Middle frontal gyrus (tissue), 1 donor: Measurements from ENCODE around the gene BLZF1.
A peak's percentile ranks its signal among the peaks of the same experiment; 100 is the strongest.
"Not testable (repeated sequence)": the region's sequence is repeated elsewhere in the genome, so short reads cannot be mapped to it uniquely, and the experiment has no call there.

Experiments
- DNase-seq: peaks from one replicate; pipeline ENCODE4 v3.0.0-alpha.2; 2015; ENCODE audit warnings: low spot score; ENCODE audit errors: extremely low spot score

Gene BLZF1

GRCh38 chr1:169348383-169349036 is 19.5 kb upstream of the BLZF1 start:
- DNase-seq, result no peak

GRCh38 chr1:169360415-169360814 is 7.6 kb upstream of the BLZF1 start:
- no peak for DNase-seq

GRCh38 chr1:169361281-169361680 is 6.7 kb upstream of the BLZF1 start:
- no peak for DNase-seq

- DNase-seq, result no peak
These were observed 4.8 kb upstream of the BLZF1 start for GRCh38 chr1:169363046-169363730.

GRCh38 chr1:169364948-169365347 is 3.0 kb upstream of the BLZF1 start:
- DNase-seq, result no peak

GRCh38 chr1:169367096-169367685 is 804 bp upstream of the BLZF1 start:
- no peak for DNase-seq

DNA sequence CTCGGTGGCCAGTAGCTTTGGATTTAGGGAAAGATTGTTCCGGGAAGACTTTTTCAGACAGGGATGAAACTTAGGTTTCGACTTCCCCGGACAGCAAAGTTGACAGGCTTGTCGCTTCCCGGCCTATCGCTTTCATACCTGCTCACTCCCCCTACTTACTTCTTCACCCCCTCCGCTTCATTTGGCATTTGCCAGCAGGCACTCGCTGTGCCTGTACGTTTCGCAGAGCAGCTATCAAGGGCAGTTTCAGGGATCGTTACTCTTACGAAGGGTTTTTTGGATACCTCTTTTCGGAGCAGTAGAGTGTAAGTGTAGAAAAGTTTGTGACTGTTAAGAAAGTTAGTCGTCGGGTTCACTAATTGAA is 393 bp downstream of the BLZF1 start:
- DNase-seq, result no peak

- DNase-seq, result no peak
These were observed 3.4 kb downstream of the BLZF1 start for GRCh38 chr1:169371404-169371803.

DNA sequence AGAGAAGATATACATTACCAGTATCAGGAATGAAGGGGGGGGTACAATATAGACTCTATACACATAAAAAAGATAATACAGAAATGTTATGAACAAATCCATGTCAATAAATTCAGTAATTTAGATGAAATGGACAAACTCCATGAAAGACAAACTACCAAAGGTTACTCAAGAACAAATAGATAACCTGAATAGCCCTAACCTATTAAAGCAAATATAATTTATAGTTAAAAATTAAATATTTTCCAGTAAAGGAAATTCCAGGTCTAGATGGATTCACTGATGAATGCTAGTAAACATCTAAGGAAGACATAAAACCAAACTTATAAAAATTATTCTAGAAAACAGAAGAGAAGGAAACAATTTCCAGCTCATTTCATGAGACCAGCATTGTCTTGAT is 13.2 kb downstream of the BLZF1 start:
- DNase-seq, result no peak

GRCh38 chr1:169383449-169383848 is 15.5 kb downstream of the BLZF1 start:
- DNase-seq, result no peak

GRCh38 chr1:169387399-169387798 is 19.4 kb downstream of the BLZF1 start:
- no peak for DNase-seq

GRCh38 chr1:169390303-169390702 is 22.3 kb downstream of the BLZF1 start:
- DNase-seq, result no peak

GRCh38 chr1:169392406-169392805 is 24.4 kb downstream of the BLZF1 start:
- no peak for DNase-seq

- no peak for DNase-seq
These were observed 28.0 kb downstream of the BLZF1 start for GRCh38 chr1:169395955-169396354.

- DNase-seq, result not testable (repeated sequence)
These were observed 34.6 kb downstream of the BLZF1 start for GRCh38 chr1:169402578-169402977.

- not testable (repeated sequence) for DNase-seq
These were observed 40.3 kb downstream of the BLZF1 start for GRCh38 chr1:169408340-169408739.

- no peak for DNase-seq
These were observed 47.0 kb downstream of the BLZF1 start for GRCh38 chr1:169414952-169415351.

DNA sequence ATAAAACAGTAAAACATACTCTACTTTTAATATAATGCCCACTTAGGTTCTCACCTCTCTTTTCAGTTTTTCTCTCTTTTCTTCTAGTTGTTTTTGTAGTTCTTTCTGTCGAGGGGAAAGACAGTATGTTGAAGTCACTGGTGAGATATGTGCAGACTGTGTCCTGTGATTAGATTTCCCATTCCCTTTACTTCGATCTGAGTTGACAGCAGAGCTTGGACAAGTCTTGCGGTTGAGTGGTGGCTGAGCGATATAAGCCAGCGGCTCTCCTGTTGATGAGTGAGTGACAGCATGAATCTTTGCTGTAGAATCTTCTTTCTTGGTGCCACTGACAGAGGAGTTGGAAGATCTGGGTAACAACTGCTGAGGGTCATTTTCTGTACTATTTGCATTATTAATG is 53.3 kb downstream of the BLZF1 start:
- no peak for DNase-seq

DNA sequence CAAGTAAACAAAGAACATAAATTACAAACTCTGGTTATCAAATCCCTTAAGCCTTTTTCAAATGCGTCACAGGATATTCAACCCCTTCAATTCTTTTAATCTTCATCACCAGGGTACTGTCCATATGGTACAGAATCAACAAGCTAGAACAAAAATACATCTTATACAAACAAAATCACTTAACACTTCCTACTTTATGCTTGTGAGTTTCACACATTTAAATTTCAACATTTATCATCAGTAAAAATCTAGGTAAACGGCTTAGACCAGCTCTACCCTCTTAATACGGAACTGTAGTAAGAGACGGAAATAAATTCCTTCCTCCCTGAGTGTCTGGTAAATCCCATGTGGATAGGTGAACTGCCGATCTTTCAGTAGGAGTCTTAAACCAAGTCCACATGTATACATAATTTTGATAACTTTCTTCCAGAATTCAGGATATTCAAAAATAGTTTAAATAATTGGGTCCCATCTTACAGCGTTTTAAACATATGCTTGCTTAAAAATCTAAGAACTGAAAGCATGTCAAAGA is 58.2 kb downstream of the BLZF1 start:
- DNase-seq, result no peak

DNA sequence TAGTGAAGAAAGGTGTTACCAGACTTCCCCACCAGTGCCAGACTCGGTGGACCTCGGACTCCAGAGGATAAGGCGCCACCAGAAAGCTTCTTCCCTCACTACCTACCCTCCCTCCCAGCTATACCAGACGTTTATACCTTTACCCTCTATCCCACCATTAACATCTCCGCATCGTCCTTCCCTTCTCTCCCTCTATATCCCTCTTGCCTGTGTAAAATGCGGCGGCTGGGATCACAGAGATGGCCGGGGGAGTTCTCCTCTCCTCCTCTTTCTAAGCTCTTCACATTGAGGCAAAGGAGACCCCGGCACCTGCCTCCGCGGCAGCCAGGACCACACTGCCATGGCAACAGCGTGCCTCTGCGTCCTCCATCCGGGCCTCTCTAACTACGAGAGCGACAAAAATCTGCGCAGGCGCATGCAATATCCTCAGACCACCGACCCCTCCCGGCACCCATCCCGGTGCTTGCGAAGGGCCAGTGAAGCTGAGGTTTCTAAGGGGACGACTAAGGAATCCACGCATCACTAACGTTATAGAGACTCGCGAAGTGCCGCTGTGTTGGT is 59.2 kb downstream of the BLZF1 start, which contains the start of gene CCDC181:
Gene CCDC181 (minus strand): TSS at position 394 of the 561 bp plus-strand sequence. CDS start 2,547 bp downstream, outside the sequence.
- DNase-seq, result peak; percentile 81
